HCT116 (cell line): Measurements from ENCODE around the gene PLOD2. TPM values are rescaled to one million over a fixed set of nuclear protein-coding genes. Genes with fewer than 3 reads are reported as not detected.

Source experiments
- ATAC-seq: fragments of 200-7000 bp; cut with Tn5 transposase; 2 replicates; pipeline ENCODE4 v1.9.1; 2020; ENCODE audit warnings: mild to moderate bottlenecking, moderate library complexity
- BruUV-seq: library from RNA; stranded (reverse); fragments of 400-500 nt; replicated peaks from 2 replicates; lab custom pipeline; 2021; lab: Mats Ljungman, UMichigan
- CTCF ChIA-PET: fragments of 300-600 bp; sonication (Branson Sonifier 250); formaldehyde crosslinking; loops from one replicate; lab custom pipeline; 2021; ENCODE audit warnings: antibody characterized with exemption; lab: Charles Lee
- POLR2A ChIA-PET: fragments of 300-600, 350-600 bp; sonication (Branson Sonifier 250); formaldehyde crosslinking; loops from one replicate; lab custom pipeline; 2021; ENCODE audit warnings: antibody characterized with exemption; lab: Charles Lee
- RAD21 ChIA-PET, 2 experiments: fragments of 300-600 bp; sonication (Branson Sonifier 250); formaldehyde crosslinking; loops; one replicate each; lab custom pipeline; 2023; ENCODE audit warnings: low total read pairs in 2 of 2; ENCODE audit not compliant: uncharacterized antibody in 2 of 2, unreplicated experiment in 2 of 2, low non-redundant PET in 1 of 2; lab: Charles Lee
- DNase-seq: peaks from one replicate; pipeline ENCODE4 v3.0.0-alpha.2; 2010; ENCODE audit warnings: low read depth, low spot score
- H2AFZ ChIP-seq: fragments of 200-600 bp; shearing (Covaris generic), sonication (generic); 2 replicates; pipeline ENCODE4 v1.6.1; 2017; ENCODE audit warnings: low read depth, mixed run types, mixed read lengths, antibody characterized with exemption, low read length; ENCODE audit not compliant: poor library complexity, severe bottlenecking
- H3K27ac ChIP-seq: 2 replicates; pipeline ENCODE4 v1.5.1; 2012; ENCODE audit warnings: low read depth, low read length
- H3K27me3 ChIP-seq: fragments of 200-600 bp; sonication (generic); 2 replicates; pipeline ENCODE4 v1.6.1; 2016; ENCODE audit warnings: mixed run types, low read length, mixed read lengths; ENCODE audit not compliant: insufficient read depth
- H3K36me3 ChIP-seq, 2 experiments: fragments of 200-500 bp in 1 of 2; fragments of 200-600 bp in 1 of 2; sonication (Bioruptor generic) in 1 of 2; sonication (generic) in 1 of 2; 2 replicates each; pipeline versions ENCODE4 v1.5.1 to v1.6.1; 2014 to 2016; ENCODE audit warnings: low read length in 2 of 2, inconsistent platforms in 1 of 2, mixed read lengths in 1 of 2, mixed run types in 1 of 2; ENCODE audit not compliant: insufficient read depth in 2 of 2, control insufficient read depth in 1 of 2
- H3K4me1 ChIP-seq, 2 experiments: fragments of 200-600 bp in 1 of 2; sonication (generic) in 1 of 2; 2 replicates each; pipeline versions ENCODE4 v1.5.1 to v1.6.1; 2012 to 2017; ENCODE audit warnings: low read length in 2 of 2, inconsistent platforms in 1 of 2, mild to moderate bottlenecking in 1 of 2, mixed read lengths in 1 of 2, mixed run types in 1 of 2, moderate library complexity in 1 of 2; ENCODE audit not compliant: insufficient read depth in 2 of 2, control insufficient read depth in 1 of 2
- H3K4me2 ChIP-seq: fragments of 200-600 bp; sonication (generic); 2 replicates; pipeline ENCODE4 v1.6.1; 2017; ENCODE audit warnings: mixed run types, low read length, mixed read lengths
- H3K4me3 ChIP-seq, 2 experiments: fragments of 200-600 bp in 1 of 2; sonication (generic) in 1 of 2; replicated peaks in 1 of 2; 2 replicates each; pipeline ENCODE4 v1.5.1; 2011 to 2016; ENCODE audit warnings: low read length in 2 of 2, control low read depth in 1 of 2, low read depth in 1 of 2, mild to moderate bottlenecking in 1 of 2, mixed read lengths in 1 of 2, mixed run types in 1 of 2
- H3K79me2 ChIP-seq: fragments of 200-600 bp; sonication (generic); 2 replicates; pipeline ENCODE4 v1.6.1; 2017; ENCODE audit warnings: mild to moderate bottlenecking, mixed run types, low read length, moderate library complexity, mixed read lengths; ENCODE audit not compliant: insufficient read depth
- H3K9ac ChIP-seq: fragments of 200-600 bp; sonication (generic); 2 replicates; pipeline ENCODE4 v1.6.1; 2016; ENCODE audit warnings: low read length, mixed read lengths
- H3K9me2 ChIP-seq: fragments of 200-600 bp; sonication (generic), shearing (Covaris generic); 2 replicates; pipeline ENCODE4 v1.6.1; 2017; ENCODE audit warnings: mixed run types, mild to moderate bottlenecking, moderate library complexity; ENCODE audit not compliant: insufficient read depth
- H3K9me3 ChIP-seq, 2 experiments: fragments of 200-500 bp in 1 of 2; fragments of 200-600 bp in 1 of 2; sonication (Bioruptor generic) in 1 of 2; sonication (generic) in 1 of 2; 2 replicates each; pipeline ENCODE4 v1.6.1; 2014 to 2017; ENCODE audit warnings: low read length in 2 of 2, mixed read lengths in 2 of 2, inconsistent platforms in 1 of 2, low read depth in 1 of 2, mild to moderate bottlenecking in 1 of 2, mixed run types in 1 of 2, moderate library complexity in 1 of 2; ENCODE audit not compliant: control insufficient read depth in 1 of 2, insufficient read depth in 1 of 2
- H4K20me1 ChIP-seq: fragments of 200-600 bp; sonication (generic), shearing (Covaris generic); 2 replicates; pipeline ENCODE4 v1.6.1; 2017; ENCODE audit warnings: mixed run types, mild to moderate bottlenecking, moderate library complexity; ENCODE audit not compliant: insufficient read depth
- CBX3 ChIP-seq: IDR thresholded peaks from 2 replicates; pipeline ENCODE4 v1.6.1; 2012; ENCODE audit warnings: low read depth
- CEBPB ChIP-seq: IDR thresholded peaks from 2 replicates; pipeline ENCODE4 v1.6.1; 2012; ENCODE audit warnings: low read depth
- EGR1 ChIP-seq: IDR thresholded peaks from 2 replicates; pipeline ENCODE4 v1.6.1; 2012; ENCODE audit warnings: low read depth
- MAX ChIP-seq: IDR thresholded peaks from 2 replicates; pipeline ENCODE4 v1.6.1; 2012
- POLR2A ChIP-seq: IDR thresholded peaks from 2 replicates; pipeline ENCODE4 v1.7.0; 2011; ENCODE audit warnings: borderline replicate concordance; ENCODE audit not compliant: insufficient read depth, insufficient read length; ENCODE audit errors: extremely low read depth
- POLR2AphosphoS5 ChIP-seq: IDR thresholded peaks from 2 replicates; pipeline ENCODE4 v1.6.1; 2011; ENCODE audit warnings: mild to moderate bottlenecking, low read depth, low read length, moderate library complexity
- SIN3A ChIP-seq: IDR thresholded peaks from 2 replicates; pipeline ENCODE4 v1.6.1; 2012; ENCODE audit warnings: low read depth
- SP1 ChIP-seq: IDR thresholded peaks from 2 replicates; pipeline ENCODE4 v1.6.1; 2012; ENCODE audit warnings: low read depth
- SRF ChIP-seq: IDR thresholded peaks from 2 replicates; pipeline ENCODE4 v1.6.1; 2012; ENCODE audit warnings: low read depth
- ZBTB33 ChIP-seq: IDR thresholded peaks from 2 replicates; pipeline ENCODE4 v1.6.1; 2011; ENCODE audit warnings: mild to moderate bottlenecking, low read length, moderate library complexity; ENCODE audit not compliant: insufficient replicate concordance; ENCODE audit errors: extremely low read depth
- ZNF274 ChIP-seq: fragments of 200-500 bp; sonication (Bioruptor generic); IDR thresholded peaks from 2 replicates; pipeline ENCODE4 v1.6.1; 2014; ENCODE audit warnings: mild to moderate bottlenecking, low read depth, low read length, inconsistent platforms
- intact Hi-C: fragments of 100-400 bp; cut with micrococcal nuclease; formaldehyde crosslinking; loops from 2 replicates; pipeline ENCODE4 v1.10.0; 2022
- total RNA-seq: library from RNA; stranded (reverse); gene quantifications from one replicate; pipeline ENCODE4 v1.2.1, GENCODE V29; 2021; ENCODE audit not compliant: unreplicated experiment

The PLOD2 gene
- total RNA-seq, 1 experiment from 2014 or later: 25.8 TPM

- no peak for TF ChIP-seq CBX3
- no peak for TF ChIP-seq POLR2A
- no peak for TF ChIP-seq CEBPB
- no peak for TF ChIP-seq ZNF274
- TF ChIP-seq SIN3A: no peak
- TF ChIP-seq EGR1: no peak
- TF ChIP-seq SP1: no peak
- TF ChIP-seq SRF: no peak
- TF ChIP-seq ZBTB33: no peak
- TF ChIP-seq MAX: no peak
- TF ChIP-seq POLR2AphosphoS5: no peak
- TF ChIP-seq, all 23 proteins: peak for 0
- H3K4me1 ChIP-seq: no peaks in the 10 kb centered on the region
- ChIA-PET RAD21 (no interaction called here), CTCF (no interaction called here), POLR2A (no interaction called here)
- H3K9ac ChIP-seq: no peak overlapping the region
- H2AFZ ChIP-seq: no peak overlapping the region
- H3K4me3 ChIP-seq: no peak overlapping the region
- intact Hi-C loops: no loop called here
- no peak overlapping the region for H3K27ac ChIP-seq
- no peaks in the 10 kb centered on the region for H3K9me3 ChIP-seq
- H3K4me2 ChIP-seq: no peak overlapping the region
- no peaks in the 10 kb centered on the region for H3K79me2 ChIP-seq
- no TSS peak for BruUV-seq
- ATAC-seq: no peak
- no peaks in the 10 kb centered on the region; the same call in 1 of the 2 replicates for H4K20me1 ChIP-seq
- H3K36me3 ChIP-seq: no peaks in the 10 kb centered on the region
- no peaks in the 10 kb centered on the region for H3K27me3 ChIP-seq
- no peak for DNase-seq
- no peaks in the 10 kb centered on the region for H3K9me2 ChIP-seq
These were observed 73.9 kb downstream of the PLOD2 start for GRCh38 chr3:146087116-146087515.
